LNCAP (cell line): ENCODE results near the gene ENO2.

Experiments
- CTCF ChIP-seq: fragments of 450-650 bp; IDR thresholded peaks from 2 replicates; pipeline ENCODE4 v1.5.1; 2017; ENCODE audit warnings: mild to moderate bottlenecking

Gene ENO2

GRCh38 chr12:6928022-6928702 lies 13.8 kb downstream of the ENO2 start:
- TF ChIP-seq CTCF = no peak

- no peak for TF ChIP-seq CTCF
Measured at GRCh38 chr12:6928703-6929407, 14.5 kb downstream of the ENO2 start.

- no peak for TF ChIP-seq CTCF
Measured at GRCh38 chr12:6929466-6930452, 15.4 kb downstream of the ENO2 start.

- no peak for TF ChIP-seq CTCF
Measured at GRCh38 chr12:6932766-6933165, 18.4 kb downstream of the ENO2 start.

- no peak for TF ChIP-seq CTCF
Measured at GRCh38 chr12:6934110-6934509, 19.7 kb downstream of the ENO2 start.

- no peak for TF ChIP-seq CTCF
Measured at GRCh38 chr12:6935371-6936193, 21.2 kb downstream of the ENO2 start.

- TF ChIP-seq CTCF = no peak
Measured at GRCh38 chr12:6936194-6936635, 21.8 kb downstream of the ENO2 start.
